Osteoblast (primary cell): Measurements from ENCODE around the gene SUMF2. TPM values are rescaled to one million over a fixed set of nuclear protein-coding genes. Genes with fewer than 3 reads are reported as not detected.
"Not testable (repeated sequence)": the region's sequence is repeated elsewhere in the genome, so short reads cannot be mapped to it uniquely, and the experiment has no call there.

Source experiments
- DNase-seq: peaks from one replicate; pipeline ENCODE4 v3.0.0; 2011; ENCODE audit warnings: low spot score, mixed read lengths; ENCODE audit not compliant: insufficient read length; ENCODE audit errors: missing footprints
- H2AFZ ChIP-seq: 2 replicates; pipeline ENCODE4 v1.6.0; 2011; ENCODE audit warnings: mild to moderate bottlenecking, low read length
- H3K27ac ChIP-seq: 2 replicates; pipeline ENCODE4 v1.5.1; 2011; ENCODE audit warnings: mild to moderate bottlenecking, low read depth, low read length, moderate library complexity
- H3K27me3 ChIP-seq: 2 replicates; pipeline ENCODE4 v1.6.0; 2012; ENCODE audit warnings: mild to moderate bottlenecking, control low read depth, inconsistent platforms, low read length, moderate library complexity; ENCODE audit not compliant: insufficient read depth
- H3K36me3 ChIP-seq: 2 replicates; pipeline ENCODE4 v1.5.1; 2011; ENCODE audit warnings: mild to moderate bottlenecking, low read length, control low read depth, moderate library complexity; ENCODE audit not compliant: insufficient read depth
- H3K4me1 ChIP-seq: 2 replicates; pipeline ENCODE4 v1.5.1; 2011; ENCODE audit warnings: mild to moderate bottlenecking, low read length, control low read depth, moderate library complexity; ENCODE audit not compliant: insufficient read depth
- H3K4me2 ChIP-seq: 2 replicates; pipeline ENCODE4 v1.6.0; 2011; ENCODE audit warnings: mild to moderate bottlenecking, low read length; ENCODE audit not compliant: insufficient read depth
- H3K4me3 ChIP-seq: fragments of 200-600 bp; sonication (generic); 3 replicates; pipeline ENCODE4 v1.5.1; 2012; ENCODE audit warnings: mild to moderate bottlenecking, low read length, inconsistent platforms; ENCODE audit not compliant: insufficient read depth
- H3K79me2 ChIP-seq: 2 replicates; pipeline ENCODE4 v1.6.0; 2012; ENCODE audit warnings: mild to moderate bottlenecking, low read length, control low read depth, inconsistent platforms; ENCODE audit not compliant: insufficient read depth
- H3K9me3 ChIP-seq: 2 replicates; pipeline ENCODE4 v1.5.1; 2011; ENCODE audit warnings: low read depth, low read length, control low read depth
- H4K20me1 ChIP-seq: 2 replicates; pipeline ENCODE4 v1.6.0; 2012; ENCODE audit warnings: mild to moderate bottlenecking, low read length, control low read depth; ENCODE audit not compliant: insufficient read depth
- CTCF ChIP-seq: IDR thresholded peaks from 2 replicates; pipeline ENCODE4 v1.5.1; 2011; ENCODE audit warnings: mild to moderate bottlenecking, low read depth, low read length, moderate library complexity; ENCODE audit errors: extremely low read depth
- total RNA-seq: library from RNA; depleted of rRNA; stranded (reverse); fragments of >200 nt; gene quantifications from 2 replicates; pipeline ENCODE4 v1.2.3, GENCODE V29; 2012

Gene SUMF2
- total RNA-seq, 1 donor, result 230 TPM

DNA sequence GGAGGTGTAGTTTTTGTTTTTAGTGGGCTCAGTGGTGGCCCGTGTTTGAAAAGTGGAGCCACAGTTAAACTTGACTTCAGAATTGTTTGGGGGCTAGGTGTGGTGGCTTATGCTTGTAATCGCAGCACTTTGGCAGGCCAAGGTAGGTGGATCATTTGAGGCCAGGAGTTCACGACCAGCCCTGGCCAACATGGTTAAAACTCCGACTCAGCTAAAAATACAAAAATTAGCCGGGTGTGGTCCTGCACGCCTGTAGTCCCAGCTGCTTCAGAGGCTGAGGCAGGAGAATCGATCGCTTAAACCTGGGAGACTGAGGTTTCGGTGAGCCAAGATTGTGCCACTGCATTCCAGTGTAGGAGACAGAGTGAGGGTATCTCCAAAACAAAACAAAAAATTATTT, 10.7 kb upstream of the SUMF2 start:
- no peaks in the 10 kb centered on the region for H3K27me3 ChIP-seq
- H2AFZ ChIP-seq, result no peak overlapping the region
- H3K79me2 ChIP-seq, result peaks cover 60% of the 10 kb centered on the region
- no peak overlapping the region for H3K4me3 ChIP-seq
- H3K9me3 ChIP-seq, result no peaks in the 10 kb centered on the region
- DNase-seq, result no peak
- H3K36me3 ChIP-seq, result peaks cover 55% of the 10 kb centered on the region
- TF ChIP-seq CTCF, result no peak
- H3K4me2 ChIP-seq, result no peak overlapping the region
- H4K20me1 ChIP-seq, result peaks cover 7% of the 10 kb centered on the region
- H3K27ac ChIP-seq, result peak overlapping the region; percentile 80
- H3K4me1 ChIP-seq, result peaks cover 26% of the 10 kb centered on the region

DNA sequence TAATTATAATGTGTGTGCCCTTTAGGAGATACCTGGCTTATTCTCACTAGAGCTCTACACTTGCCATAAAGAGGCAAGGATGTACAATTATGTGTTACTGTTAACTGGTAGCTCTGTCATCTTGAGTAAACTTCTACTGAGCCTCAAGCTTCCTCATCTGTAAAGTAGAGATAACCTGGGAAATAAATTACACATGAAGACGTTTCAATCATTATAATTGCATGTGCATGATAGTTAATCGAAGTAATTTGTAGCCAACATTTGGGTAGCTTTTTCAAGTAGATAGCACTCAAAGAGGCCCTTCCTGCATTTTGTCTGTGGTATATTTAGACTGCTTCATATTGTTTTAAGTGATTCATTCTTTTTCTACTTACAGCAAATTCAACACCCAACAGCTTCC, 10.1 kb upstream of the SUMF2 start:
- Histone ChIP-seq H3K79me2 (peaks cover 60% of the 10 kb centered on the region), H2AFZ (no peak overlapping the region), H3K36me3 (peaks cover 61% of the 10 kb centered on the region), H3K4me3 (no peak overlapping the region), H4K20me1 (peaks cover 7% of the 10 kb centered on the region), H3K9me3 (no peaks in the 10 kb centered on the region), H3K27me3 (no peaks in the 10 kb centered on the region), H3K4me1 (peaks cover 21% of the 10 kb centered on the region), H3K27ac (no peak overlapping the region), H3K4me2 (no peak overlapping the region)
- TF ChIP-seq CTCF, result no peak
- peak; percentile 37 for DNase-seq

DNA sequence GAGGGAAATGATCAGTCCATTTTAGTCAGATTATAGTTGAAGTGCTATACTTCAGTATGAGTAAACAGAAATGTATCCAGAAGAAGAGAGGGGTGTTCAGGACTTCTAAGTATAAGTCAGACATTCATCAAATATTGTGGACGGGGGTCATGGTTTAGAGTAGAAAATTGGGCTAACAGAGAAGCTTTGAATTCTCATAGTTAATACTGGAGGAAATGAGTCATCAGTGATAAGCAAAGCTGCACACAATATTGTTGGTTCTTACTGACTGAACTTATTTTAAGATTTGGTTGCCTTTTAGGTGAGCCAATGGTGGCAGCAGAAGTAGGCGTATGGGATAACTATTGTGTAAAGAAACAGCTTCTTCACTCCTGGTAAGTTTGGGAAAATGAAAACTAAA, 1.7 kb upstream of the SUMF2 start:
- Histone ChIP-seq H3K79me2 (peaks cover 27% of the 10 kb centered on the region), H3K27me3 (no peaks in the 10 kb centered on the region), H2AFZ (no peak overlapping the region), H3K4me1 (peaks cover 29% of the 10 kb centered on the region), H3K4me3 (no peak overlapping the region), H3K4me2 (peak overlapping the region; percentile 47), H3K27ac (peak overlapping the region; percentile 89), H3K36me3 (peaks cover 57% of the 10 kb centered on the region), H4K20me1 (no peaks in the 10 kb centered on the region), H3K9me3 (no peaks in the 10 kb centered on the region)
- DNase-seq, result peak; percentile 86
- TF ChIP-seq CTCF, result no peak

DNA sequence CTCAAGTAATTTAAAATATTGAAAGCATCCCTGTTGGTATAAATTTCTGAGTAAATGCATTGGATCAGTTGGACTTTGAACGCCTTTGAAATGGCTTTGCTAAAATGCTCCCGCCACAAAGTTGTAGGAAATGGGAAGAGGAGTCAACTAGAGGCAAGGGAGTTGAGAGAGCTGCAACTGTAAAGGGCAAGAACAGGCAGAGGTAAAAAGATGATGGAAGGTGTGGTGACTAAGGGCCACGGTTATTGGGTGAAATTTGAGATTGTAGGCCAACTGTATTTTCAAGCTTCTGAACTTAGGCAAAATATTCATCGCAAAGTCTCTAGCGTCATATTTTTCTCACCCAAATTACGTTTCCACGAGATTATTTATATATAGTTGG, 595 bp upstream of the SUMF2 start:
- peak overlapping the region; percentile 98 for H3K4me3 ChIP-seq
- peaks cover 46% of the 10 kb centered on the region for H3K36me3 ChIP-seq
- H3K27ac ChIP-seq, result peak overlapping the region; percentile 89
- no peak overlapping the region for H2AFZ ChIP-seq
- TF ChIP-seq CTCF, result no peak
- no peaks in the 10 kb centered on the region for H3K9me3 ChIP-seq
- H3K4me1 ChIP-seq, result peaks cover 29% of the 10 kb centered on the region
- peak overlapping the region; percentile 89 for H3K4me2 ChIP-seq
- no peaks in the 10 kb centered on the region for H3K27me3 ChIP-seq
- H3K79me2 ChIP-seq, result peaks cover 31% of the 10 kb centered on the region
- no peak for DNase-seq
- H4K20me1 ChIP-seq, result no peaks in the 10 kb centered on the region

DNA sequence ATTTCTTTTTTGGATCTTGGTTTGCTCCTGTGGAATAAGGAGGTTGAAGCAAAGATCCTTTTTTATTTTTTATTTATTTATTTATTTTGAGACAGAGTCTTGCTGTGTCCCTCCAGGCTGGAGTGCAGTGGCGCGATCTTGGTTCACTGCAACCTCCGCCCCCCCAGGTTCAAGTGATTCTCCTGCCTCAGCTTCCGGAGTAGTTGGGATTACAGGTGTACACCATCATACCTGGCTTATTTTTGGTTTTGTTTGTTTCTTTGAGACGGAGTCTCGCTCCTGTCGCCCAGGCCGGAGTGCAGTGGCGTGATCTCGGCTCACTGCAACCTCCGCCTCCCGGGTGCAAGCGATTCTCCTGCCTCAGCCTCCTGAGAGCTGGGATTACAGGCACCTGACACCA, 2.3 kb downstream of the SUMF2 start:
- not testable (repeated sequence) for H3K4me3 ChIP-seq, H3K27ac ChIP-seq, H3K4me2 ChIP-seq, H4K20me1 ChIP-seq, DNase-seq, H2AFZ ChIP-seq, H3K27me3 ChIP-seq, H3K9me3 ChIP-seq
- H3K79me2 ChIP-seq, result peaks cover 31% of the 10 kb centered on the region
- peaks cover 30% of the 10 kb centered on the region for H3K36me3 ChIP-seq
- peaks cover 29% of the 10 kb centered on the region for H3K4me1 ChIP-seq
